Muscle layer of colon (tissue), 2 donors: Measurements from ENCODE around the gene GRK1.
"Not testable (repeated sequence)": the region's sequence is repeated elsewhere in the genome, so short reads cannot be mapped to it uniquely, and the experiment has no call there.

ENCODE experiments used
- H3K27ac ChIP-seq: one replicate; pipeline ENCODE4 v1.7.0; 2013; ENCODE audit warnings: low read depth, mild to moderate bottlenecking, low read length, moderate library complexity
- H3K27me3 ChIP-seq, 2 donors: one replicate each; pipeline ENCODE4 v1.7.0; 2013; ENCODE audit warnings: low read length in 2 of 2, mild to moderate bottlenecking in 2 of 2; ENCODE audit not compliant: insufficient read depth in 2 of 2, control insufficient read depth in 1 of 2
- H3K36me3 ChIP-seq: one replicate; pipeline ENCODE4 v1.7.0; 2013; ENCODE audit warnings: mild to moderate bottlenecking, low read length; ENCODE audit not compliant: insufficient read depth
- H3K4me1 ChIP-seq: one replicate; pipeline ENCODE4 v1.7.0; 2013; ENCODE audit warnings: mild to moderate bottlenecking, low read length; ENCODE audit not compliant: insufficient read depth
- H3K4me3 ChIP-seq, 2 donors: one replicate each; pipeline ENCODE4 v1.7.0; 2013; ENCODE audit warnings: low read length in 2 of 2, low read depth in 1 of 2, mild to moderate bottlenecking in 1 of 2, moderate library complexity in 1 of 2
- H3K9ac ChIP-seq: one replicate; pipeline ENCODE4 v1.7.0; 2013; ENCODE audit warnings: low read length
- H3K9me3 ChIP-seq: one replicate; pipeline ENCODE4 v1.7.0; 2013; ENCODE audit warnings: mild to moderate bottlenecking, low read length
- donor health status: abdominal sarcoma.
- donor health status: Adenocarcinoma of cecum.

Gene GRK1

GRCh38 chr13:113624640-113625304 is 42.2 kb upstream of the GRK1 start:
- H3K27ac ChIP-seq, H3K36me3 ChIP-seq, H3K4me1 ChIP-seq, H3K4me3 ChIP-seq, H3K9ac ChIP-seq, H3K9me3 ChIP-seq, H3K27me3 ChIP-seq: not testable (repeated sequence)

- no peak overlapping the region for H3K4me3 ChIP-seq
- H3K9ac ChIP-seq = no peak overlapping the region
- no peak overlapping the region for H3K27ac ChIP-seq
- no peaks in the 10 kb centered on the region for H3K27me3 ChIP-seq
- peaks cover 6% of the 10 kb centered on the region for H3K36me3 ChIP-seq
- H3K4me1 ChIP-seq = no peaks in the 10 kb centered on the region
- H3K9me3 ChIP-seq = no peaks in the 10 kb centered on the region
Measured at GRCh38 chr13:113625965-113626721, 40.9 kb upstream of the GRK1 start.

- Histone ChIP-seq H3K9me3 (no peaks in the 10 kb centered on the region), H3K27me3 (no peaks in the 10 kb centered on the region), H3K4me1 (no peaks in the 10 kb centered on the region), H3K9ac (no peak overlapping the region), H3K36me3 (peaks cover 13% of the 10 kb centered on the region), H3K27ac (no peak overlapping the region), H3K4me3 (no peak overlapping the region)
Measured at GRCh38 chr13:113627136-113627535, 39.9 kb upstream of the GRK1 start.

GRCh38 chr13:113628291-113629270 is 38.4 kb upstream of the GRK1 start:
- Histone ChIP-seq H3K36me3 (peaks cover 16% of the 10 kb centered on the region), H3K4me1 (no peaks in the 10 kb centered on the region), H3K27me3 (no peaks in the 10 kb centered on the region), H3K9me3 (no peaks in the 10 kb centered on the region), H3K9ac (no peak overlapping the region), H3K4me3 (no peak overlapping the region), H3K27ac (no peak overlapping the region)

GRCh38 chr13:113629866-113630265 is 37.2 kb upstream of the GRK1 start:
- H3K9me3 ChIP-seq = no peaks in the 10 kb centered on the region
- no peaks in the 10 kb centered on the region for H3K4me1 ChIP-seq
- peaks cover 23% of the 10 kb centered on the region for H3K36me3 ChIP-seq
- H3K4me3 ChIP-seq = no peak overlapping the region
- no peak overlapping the region for H3K9ac ChIP-seq
- H3K27me3 ChIP-seq = no peaks in the 10 kb centered on the region
- H3K27ac ChIP-seq = no peak overlapping the region

- no peaks in the 10 kb centered on the region for H3K9me3 ChIP-seq
- peaks cover 26% of the 10 kb centered on the region for H3K36me3 ChIP-seq
- no peak overlapping the region for H3K27ac ChIP-seq
- H3K4me1 ChIP-seq = no peaks in the 10 kb centered on the region
- no peak overlapping the region for H3K9ac ChIP-seq
- no peak overlapping the region for H3K4me3 ChIP-seq
- H3K27me3 ChIP-seq = no peaks in the 10 kb centered on the region
Measured at GRCh38 chr13:113630296-113630695, 36.7 kb upstream of the GRK1 start.

GRCh38 chr13:113630804-113631203 is 36.2 kb upstream of the GRK1 start:
- no peak overlapping the region for H3K27ac ChIP-seq
- peaks cover 31% of the 10 kb centered on the region for H3K36me3 ChIP-seq
- H3K9ac ChIP-seq = no peak overlapping the region
- H3K4me1 ChIP-seq = no peaks in the 10 kb centered on the region
- no peaks in the 10 kb centered on the region for H3K27me3 ChIP-seq
- H3K9me3 ChIP-seq = no peaks in the 10 kb centered on the region
- H3K4me3 ChIP-seq = no peak overlapping the region

GRCh38 chr13:113631341-113632095 is 35.5 kb upstream of the GRK1 start:
- Histone ChIP-seq H3K27me3 (no peaks in the 10 kb centered on the region), H3K4me1 (no peaks in the 10 kb centered on the region), H3K4me3 (no peak overlapping the region), H3K9ac (no peak overlapping the region), H3K36me3 (peaks cover 38% of the 10 kb centered on the region), H3K27ac (no peak overlapping the region), H3K9me3 (no peaks in the 10 kb centered on the region)

- no peaks in the 10 kb centered on the region for H3K27me3 ChIP-seq
- no peaks in the 10 kb centered on the region for H3K9me3 ChIP-seq
- H3K4me3 ChIP-seq = no peak overlapping the region
- no peak overlapping the region for H3K9ac ChIP-seq
- no peaks in the 10 kb centered on the region for H3K4me1 ChIP-seq
- H3K27ac ChIP-seq = no peak overlapping the region
- H3K36me3 ChIP-seq = peaks cover 52% of the 10 kb centered on the region
Measured at GRCh38 chr13:113632706-113633484, 34.1 kb upstream of the GRK1 start.

GRCh38 chr13:113633485-113633873 is 33.5 kb upstream of the GRK1 start:
- Histone ChIP-seq H3K9ac (no peak overlapping the region), H3K4me1 (no peaks in the 10 kb centered on the region), H3K36me3 (peaks cover 57% of the 10 kb centered on the region), H3K4me3 (no peak overlapping the region), H3K27me3 (no peaks in the 10 kb centered on the region), H3K9me3 (no peaks in the 10 kb centered on the region), H3K27ac (no peak overlapping the region)
